Endodermal cell (in vitro differentiated cells): ENCODE data around the gene TKT. TPM values are rescaled to one million over a fixed set of nuclear protein-coding genes. Genes with fewer than 3 reads are reported as not detected.

Source experiments
- DNase-seq: peaks from one replicate; pipeline ENCODE4 v3.0.0-alpha.2; 2017
- H3K27ac ChIP-seq: 2 replicates; pipeline ENCODE4 v1.5.1; 2013; ENCODE audit warnings: mild to moderate bottlenecking, low read depth, low read length, moderate library complexity
- H3K27me3 ChIP-seq: 2 replicates; pipeline ENCODE4 v1.6.1; 2013; ENCODE audit warnings: mild to moderate bottlenecking, low read length, moderate library complexity; ENCODE audit not compliant: insufficient read depth, control insufficient read depth, poor library complexity, severe bottlenecking
- H3K36me3 ChIP-seq: 2 replicates; pipeline ENCODE4 v1.7.0; 2013; ENCODE audit warnings: mild to moderate bottlenecking, low read length, moderate library complexity; ENCODE audit not compliant: control insufficient read depth, insufficient read depth
- H3K4me1 ChIP-seq: one replicate; pipeline ENCODE4 v1.7.0; 2013; ENCODE audit warnings: low read length; ENCODE audit not compliant: control insufficient read depth, insufficient read depth
- H3K4me3 ChIP-seq: 2 replicates; pipeline ENCODE4 v1.5.1; 2013; ENCODE audit warnings: mild to moderate bottlenecking, low read length, moderate library complexity
- H3K9ac ChIP-seq: 2 replicates; pipeline ENCODE4 v1.6.1; 2013; ENCODE audit warnings: mild to moderate bottlenecking, low read length, moderate library complexity; ENCODE audit not compliant: poor library complexity, severe bottlenecking; ENCODE audit errors: extremely low read depth
- H3K9me3 ChIP-seq: 2 replicates; pipeline ENCODE4 v1.6.1; 2013; ENCODE audit warnings: mild to moderate bottlenecking, low read length, moderate library complexity; ENCODE audit not compliant: control insufficient read depth
- H3K27ac Mint-ChIP-seq: 2 replicates; pipeline ENCODE4 v1.8.0; 2020; ENCODE audit warnings: mixed read lengths
- H3K27me3 Mint-ChIP-seq: 2 replicates; pipeline ENCODE4 v1.8.0; 2021; ENCODE audit warnings: mild to moderate bottlenecking, mixed read lengths; ENCODE audit not compliant: insufficient read depth
- H3K36me3 Mint-ChIP-seq: 2 replicates; pipeline ENCODE4 v1.8.0; 2020; ENCODE audit warnings: low read depth, mixed read lengths
- H3K4me1 Mint-ChIP-seq: 2 replicates; pipeline ENCODE4 v1.8.0; 2020; ENCODE audit warnings: mixed read lengths
- H3K4me3 Mint-ChIP-seq: 2 replicates; pipeline ENCODE4 v1.8.0; 2020; ENCODE audit warnings: mild to moderate bottlenecking, moderate library complexity, mixed read lengths
- H3K9me3 Mint-ChIP-seq: 2 replicates; pipeline ENCODE4 v1.8.0; 2020; ENCODE audit warnings: mild to moderate bottlenecking, mixed read lengths
- WGBS, 2 experiments: methylation state at CpG; one replicate each; pipeline versions ENCODE4 v1.1.5 to v1.1.7; 2013; ENCODE audit warnings: missing lambda C conversion rate in 2 of 2, mixed read lengths in 1 of 2; ENCODE audit not compliant: insufficient coverage in 1 of 2, insufficient read length in 1 of 2; 5-methylcytosine and 5-hydroxymethylcytosine counted together
- total RNA-seq, 2 donors: library from RNA; stranded (reverse); fragmentation: NEBNext Ultra II Directional in 1 of 2; extraction: Animal tissue kit (Norgen Biotek cat#: 25700) in 1 of 2; gene quantifications; 2 replicates in 1 of 2; 3 replicates in 1 of 2; pipeline ENCODE4 v1.2.1, GENCODE V29; 2021
- TF ChIP-seq, protein P1 (sequence below): fragments of 200-600 bp; sonication (generic); conservative IDR thresholded peaks from 2 replicates; pipeline ENCODE4 v1.5.0; 2021; ENCODE audit warnings: antibody characterized with exemption, mild to moderate bottlenecking

Gene TKT
- total RNA-seq, 2 donors from 2014 or later = 373 to 472 TPM

DNA sequence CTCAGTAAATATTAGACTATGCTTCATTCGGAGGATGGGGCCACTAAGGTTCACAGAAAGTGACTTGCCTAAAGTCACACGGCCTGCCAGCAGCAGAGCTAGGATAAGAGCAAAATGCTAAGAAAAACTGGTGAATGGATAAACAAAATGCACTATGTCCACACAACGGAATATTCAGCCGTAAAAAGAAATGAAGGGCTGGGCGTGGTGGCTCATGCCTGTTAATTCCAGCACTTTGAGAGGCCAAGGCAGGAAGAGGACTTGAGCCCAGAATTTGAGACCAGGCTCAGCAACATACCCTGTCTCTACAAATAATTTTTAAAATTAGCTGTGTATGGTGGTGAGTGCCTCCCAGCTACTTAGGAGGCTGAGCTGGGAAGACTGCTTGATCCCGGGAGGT is 7.7 kb downstream of the TKT start:
- Histone ChIP-seq H3K9ac (no peak overlapping the region), H3K4me1 (peaks cover 8% of the 10 kb centered on the region), H3K27ac (no peak overlapping the region), H3K9me3 (no peaks in the 10 kb centered on the region), H3K27me3 (no peaks in the 10 kb centered on the region), H3K4me3 (no peak overlapping the region), H3K36me3 (peaks cover 9% of the 10 kb centered on the region)
- TF ChIP-seq, protein P1, sequence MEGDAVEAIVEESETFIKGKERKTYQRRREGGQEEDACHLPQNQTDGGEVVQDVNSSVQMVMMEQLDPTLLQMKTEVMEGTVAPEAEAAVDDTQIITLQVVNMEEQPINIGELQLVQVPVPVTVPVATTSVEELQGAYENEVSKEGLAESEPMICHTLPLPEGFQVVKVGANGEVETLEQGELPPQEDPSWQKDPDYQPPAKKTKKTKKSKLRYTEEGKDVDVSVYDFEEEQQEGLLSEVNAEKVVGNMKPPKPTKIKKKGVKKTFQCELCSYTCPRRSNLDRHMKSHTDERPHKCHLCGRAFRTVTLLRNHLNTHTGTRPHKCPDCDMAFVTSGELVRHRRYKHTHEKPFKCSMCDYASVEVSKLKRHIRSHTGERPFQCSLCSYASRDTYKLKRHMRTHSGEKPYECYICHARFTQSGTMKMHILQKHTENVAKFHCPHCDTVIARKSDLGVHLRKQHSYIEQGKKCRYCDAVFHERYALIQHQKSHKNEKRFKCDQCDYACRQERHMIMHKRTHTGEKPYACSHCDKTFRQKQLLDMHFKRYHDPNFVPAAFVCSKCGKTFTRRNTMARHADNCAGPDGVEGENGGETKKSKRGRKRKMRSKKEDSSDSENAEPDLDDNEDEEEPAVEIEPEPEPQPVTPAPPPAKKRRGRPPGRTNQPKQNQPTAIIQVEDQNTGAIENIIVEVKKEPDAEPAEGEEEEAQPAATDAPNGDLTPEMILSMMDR = no peak
- Mint-ChIP-seq H3K27ac (no peak overlapping the region), H3K9me3 (no peaks in the 10 kb centered on the region), H3K36me3 (peaks cover 28% of the 10 kb centered on the region), H3K27me3 (no peaks in the 10 kb centered on the region), H3K4me3 (no peak overlapping the region), H3K4me1 (peaks cover 36% of the 10 kb centered on the region)
- DNase-seq = no peak
- WGBS, 2 experiments = 92 to 96% methylated on average over 5 to 6 of the region's 6 CpGs

DNA sequence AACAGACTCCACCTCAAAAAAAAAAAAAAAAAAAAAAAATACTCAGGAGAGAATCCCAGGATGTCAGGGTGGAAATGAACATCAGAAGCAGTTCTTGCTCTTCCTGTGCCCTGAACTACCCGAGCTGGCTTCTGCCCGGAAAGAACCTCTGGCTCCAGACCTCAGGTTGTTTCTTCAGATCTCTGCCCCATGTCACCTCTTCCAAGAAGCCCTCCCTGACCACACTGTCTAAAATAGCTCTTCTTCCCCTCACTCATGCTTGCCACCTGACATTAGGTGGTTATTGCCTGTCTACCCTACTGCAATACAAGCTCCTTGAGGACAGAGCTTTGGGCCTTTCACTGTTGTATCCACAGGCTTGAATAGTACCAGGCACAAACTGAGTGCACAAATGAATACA is 8.2 kb downstream of the TKT start:
- DNase-seq = no peak
- no peaks in the 10 kb centered on the region for H3K9me3 ChIP-seq
- H3K4me1 Mint-ChIP-seq = peaks cover 35% of the 10 kb centered on the region
- TF ChIP-seq, protein P1 = no peak
- peaks cover 6% of the 10 kb centered on the region for H3K36me3 ChIP-seq
- WGBS, 2 experiments = 87 to 91% methylated on average over 2 of the region's 2 CpGs
- H3K9ac ChIP-seq = no peak overlapping the region
- H3K36me3 Mint-ChIP-seq = peaks cover 26% of the 10 kb centered on the region
- H3K27me3 ChIP-seq = no peaks in the 10 kb centered on the region
- H3K4me3 ChIP-seq = no peak overlapping the region
- peak overlapping the region; percentile 57 for H3K27ac Mint-ChIP-seq
- H3K9me3 Mint-ChIP-seq = no peaks in the 10 kb centered on the region
- no peak overlapping the region for H3K4me3 Mint-ChIP-seq
- peaks cover 8% of the 10 kb centered on the region for H3K4me1 ChIP-seq
- H3K27me3 Mint-ChIP-seq = no peaks in the 10 kb centered on the region
- H3K27ac ChIP-seq = no peak overlapping the region

DNA sequence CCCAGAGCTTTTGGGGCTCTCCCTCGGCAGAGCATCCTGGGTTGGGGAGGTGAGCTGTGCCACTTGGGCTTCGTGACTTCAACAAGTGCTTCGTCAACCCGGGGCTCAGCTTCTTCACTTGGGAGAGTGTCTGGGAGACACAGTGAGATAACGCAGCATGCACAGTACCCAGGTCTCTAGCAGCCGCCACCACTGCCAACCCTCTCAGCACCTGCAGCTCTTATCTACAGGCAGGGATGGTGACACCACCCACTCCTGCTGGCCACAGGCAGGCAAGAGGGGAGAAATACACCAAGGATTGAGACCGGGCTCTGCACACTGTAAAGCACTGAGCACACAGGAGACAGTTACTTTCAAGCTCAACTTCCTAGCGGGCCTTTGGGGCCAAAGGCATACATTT is 11.6 kb downstream of the TKT start:
- Mint-ChIP-seq H3K27me3 (no peaks in the 10 kb centered on the region), H3K9me3 (no peaks in the 10 kb centered on the region), H3K4me3 (no peak overlapping the region), H3K36me3 (peaks cover 42% of the 10 kb centered on the region), H3K4me1 (peaks cover 18% of the 10 kb centered on the region), H3K27ac (no peak overlapping the region)
- H3K9me3 ChIP-seq = no peaks in the 10 kb centered on the region
- peaks cover 4% of the 10 kb centered on the region for H3K4me1 ChIP-seq
- peaks cover 32% of the 10 kb centered on the region for H3K36me3 ChIP-seq
- H3K27me3 ChIP-seq = no peaks in the 10 kb centered on the region
- no peak overlapping the region for H3K9ac ChIP-seq
- H3K4me3 ChIP-seq = no peak overlapping the region
- H3K27ac ChIP-seq = no peak overlapping the region
- TF ChIP-seq, protein P1 = no peak
- no peak for DNase-seq
- WGBS, 2 experiments = 94 to 95% methylated on average over 3 to 8 of the region's 8 CpGs
